ENCODE data around the gene CCDC85A. TPM values are rescaled to one million over a fixed set of nuclear protein-coding genes. Genes with fewer than 3 reads are reported as not detected.

The CCDC85A gene
- total RNA-seq, 1 experiment from 2014 or later: 3.0 TPM

GRCh38 chr2:56379066-56379465 is 195.3 kb downstream of the CCDC85A start:
- CTCF ChIA-PET: no interaction called here
- Mint-ChIP-seq H3K4me3 (ENCODE audit: low read depth, unreplicated experiment) (no peak overlapping the region), H3K27me3 (ENCODE audit: unreplicated experiment) (no peaks in the 10 kb centered on the region), H3K36me3 (ENCODE audit: insufficient read depth, unreplicated experiment) (no peaks in the 10 kb centered on the region), H3K27ac (ENCODE audit: unreplicated experiment) (no peak overlapping the region), H3K9me3 (ENCODE audit: low read depth, unreplicated experiment) (no peaks in the 10 kb centered on the region), H3K4me1 (ENCODE audit: low read depth, unreplicated experiment) (peaks cover 9% of the 10 kb centered on the region)
- no peak for DNase-seq
- intact Hi-C loops (cut with micrococcal nuclease; ENCODE audit: unreplicated experiment): no loop called here
- no peak for TF ChIP-seq CTCF (IDR thresholded peaks at IDR 0.05; ENCODE audit: unreplicated experiment)
- no TSS peak for BruUV-seq (replicated peaks)

GRCh38 chr2:56380861-56381260 is 197.1 kb downstream of the CCDC85A start:
- Mint-ChIP-seq H3K4me1 (ENCODE audit: low read depth, unreplicated experiment) (peaks cover 9% of the 10 kb centered on the region), H3K4me3 (ENCODE audit: low read depth, unreplicated experiment) (no peak overlapping the region), H3K9me3 (ENCODE audit: low read depth, unreplicated experiment) (no peaks in the 10 kb centered on the region), H3K27me3 (ENCODE audit: unreplicated experiment) (no peaks in the 10 kb centered on the region), H3K36me3 (ENCODE audit: insufficient read depth, unreplicated experiment) (no peaks in the 10 kb centered on the region), H3K27ac (ENCODE audit: unreplicated experiment) (no peak overlapping the region)
- CTCF ChIA-PET: no interaction called here
- intact Hi-C loops (cut with micrococcal nuclease; ENCODE audit: unreplicated experiment): no loop called here
- no peak for DNase-seq
- BruUV-seq (replicated peaks): no TSS peak
- no peak for TF ChIP-seq CTCF (IDR thresholded peaks at IDR 0.05; ENCODE audit: unreplicated experiment)

DNA sequence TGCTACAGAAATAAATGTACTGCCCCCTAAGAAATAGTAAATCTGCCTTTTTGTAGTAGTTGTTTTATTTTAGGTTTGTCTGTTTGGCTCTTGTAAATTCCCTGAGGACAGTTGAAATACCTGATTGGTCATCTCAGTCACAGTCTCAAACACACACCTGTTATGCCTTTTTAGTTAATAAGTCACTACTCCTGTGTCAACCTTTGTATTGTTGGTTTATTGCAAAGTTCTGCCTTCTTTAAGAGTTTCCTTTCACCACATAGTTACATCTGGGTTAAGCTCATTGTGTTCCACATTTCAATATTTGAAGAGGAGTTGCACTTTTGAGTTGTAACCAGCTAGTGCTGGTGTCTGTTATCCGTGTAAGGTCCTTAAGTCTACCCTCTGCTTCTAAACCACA is 198.7 kb downstream of the CCDC85A start:
- CTCF ChIA-PET: no interaction called here
- no peaks in the 10 kb centered on the region for H3K36me3 Mint-ChIP-seq (ENCODE audit: insufficient read depth, unreplicated experiment)
- no peak for TF ChIP-seq CTCF (IDR thresholded peaks at IDR 0.05; ENCODE audit: unreplicated experiment)
- no TSS peak for BruUV-seq (replicated peaks)
- intact Hi-C loops (cut with micrococcal nuclease; ENCODE audit: unreplicated experiment): no loop called here
- DNase-seq: no peak
- peaks cover 9% of the 10 kb centered on the region for H3K4me1 Mint-ChIP-seq (ENCODE audit: low read depth, unreplicated experiment)
- no peaks in the 10 kb centered on the region for H3K9me3 Mint-ChIP-seq (ENCODE audit: low read depth, unreplicated experiment)
- H3K27ac Mint-ChIP-seq (ENCODE audit: unreplicated experiment): no peak overlapping the region
- H3K4me3 Mint-ChIP-seq (ENCODE audit: low read depth, unreplicated experiment): no peak overlapping the region
- H3K27me3 Mint-ChIP-seq (ENCODE audit: unreplicated experiment): no peaks in the 10 kb centered on the region

DNA sequence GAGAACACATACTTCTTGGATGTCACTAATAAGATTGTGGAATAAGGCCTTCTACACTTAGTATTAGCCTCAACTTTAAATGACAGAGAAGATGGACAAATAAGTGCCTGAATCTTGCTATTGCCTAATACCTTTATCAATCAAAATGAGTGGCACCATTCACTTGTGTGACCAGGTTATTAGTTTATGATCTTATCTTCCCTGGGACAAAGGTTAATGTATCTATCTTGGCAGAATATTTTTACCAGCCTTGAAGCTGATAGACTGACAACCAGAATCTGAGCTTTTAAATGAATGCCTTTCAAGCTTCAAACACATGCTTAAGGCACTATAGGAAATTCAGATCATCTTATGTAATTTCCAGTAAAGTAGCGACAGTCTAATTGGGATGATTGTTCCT is 202.9 kb downstream of the CCDC85A start:
- peaks cover 9% of the 10 kb centered on the region for H3K4me1 Mint-ChIP-seq (ENCODE audit: low read depth, unreplicated experiment)
- H3K9me3 Mint-ChIP-seq (ENCODE audit: low read depth, unreplicated experiment): no peaks in the 10 kb centered on the region
- BruUV-seq (replicated peaks): no TSS peak
- no peak overlapping the region for H3K4me3 Mint-ChIP-seq (ENCODE audit: low read depth, unreplicated experiment)
- CTCF ChIA-PET: no interaction called here
- DNase-seq: no peak
- H3K27ac Mint-ChIP-seq (ENCODE audit: unreplicated experiment): no peak overlapping the region
- no peaks in the 10 kb centered on the region for H3K27me3 Mint-ChIP-seq (ENCODE audit: unreplicated experiment)
- intact Hi-C loops (cut with micrococcal nuclease; ENCODE audit: unreplicated experiment): no loop called here
- TF ChIP-seq CTCF (IDR thresholded peaks at IDR 0.05; ENCODE audit: unreplicated experiment): no peak
- no peaks in the 10 kb centered on the region for H3K36me3 Mint-ChIP-seq (ENCODE audit: insufficient read depth, unreplicated experiment)
